GM23338 (cell line): Measurements from ENCODE around the gene C16orf74. TPM values are rescaled to one million over a fixed set of nuclear protein-coding genes. Genes with fewer than 3 reads are reported as not detected.

Source experiments
- ATAC-seq: fragments of 200-7000 bp; cut with Tn5 transposase; 3 replicates; pipeline ENCODE4 v1.9.1; 2020
- DNase-seq: peaks from one replicate; pipeline ENCODE4 v3.0.0-alpha.2; 2015; ENCODE audit warnings: low spot score
- H2AFZ ChIP-seq: fragments of 200-600 bp; sonication (generic); 2 replicates; pipeline ENCODE4 v1.8.0; 2016; ENCODE audit warnings: antibody characterized with exemption, mild to moderate bottlenecking, moderate library complexity
- H3F3A ChIP-seq: fragments of 200-600 bp; sonication (generic); replicated peaks from 2 replicates; pipeline ENCODE4 v1.8.0; 2017; ENCODE audit warnings: antibody characterized with exemption, mixed run types, low read depth
- H3K27ac ChIP-seq: fragments of 200-600 bp; sonication (generic); 2 replicates; pipeline ENCODE4 v1.6.1; 2016; ENCODE audit warnings: low read depth
- H3K27me3 ChIP-seq: fragments of 200-600 bp; sonication (generic); 2 replicates; pipeline ENCODE4 v1.8.0; 2016; ENCODE audit warnings: mild to moderate bottlenecking, mixed run types, moderate library complexity; ENCODE audit not compliant: insufficient read depth
- H3K36me3 ChIP-seq: fragments of 200-600 bp; sonication (generic); 2 replicates; pipeline ENCODE4 v1.8.0; 2016; ENCODE audit warnings: mild to moderate bottlenecking; ENCODE audit not compliant: insufficient read depth
- H3K4me1 ChIP-seq: fragments of 200-600 bp; sonication (generic); 2 replicates; pipeline ENCODE4 v1.8.0; 2016; ENCODE audit warnings: mild to moderate bottlenecking, moderate library complexity; ENCODE audit not compliant: insufficient read depth
- H3K4me2 ChIP-seq: fragments of 200-600 bp; sonication (generic); 2 replicates; pipeline ENCODE4 v1.7.1; 2017; ENCODE audit warnings: mixed run types
- H3K4me3 ChIP-seq: fragments of 200-600 bp; sonication (generic); 2 replicates; pipeline ENCODE4 v1.6.1; 2016; ENCODE audit warnings: mixed run types
- H3K79me2 ChIP-seq: fragments of 200-600 bp; sonication (generic); replicated peaks from 2 replicates; pipeline ENCODE4 v1.8.0; 2017; ENCODE audit warnings: mild to moderate bottlenecking; ENCODE audit not compliant: insufficient read depth
- H3K9me2 ChIP-seq: fragments of 200-600 bp; sonication (generic); 2 replicates; pipeline ENCODE4 v1.8.0; 2017; ENCODE audit not compliant: insufficient read depth
- H4K20me1 ChIP-seq: fragments of 200-600 bp; sonication (generic); replicated peaks from 2 replicates; pipeline ENCODE4 v1.8.0; 2017; ENCODE audit warnings: mild to moderate bottlenecking; ENCODE audit not compliant: insufficient read depth
- H3K27ac Mint-ChIP-seq: 2 replicates; pipeline ENCODE4 v1.8.0; 2020; ENCODE audit warnings: inconsistent platforms, mild to moderate bottlenecking, moderate library complexity, mixed read lengths
- H3K27me3 Mint-ChIP-seq: 3 replicates; pipeline ENCODE4 v1.8.0; 2022; ENCODE audit warnings: low read depth, mild to moderate bottlenecking, moderate library complexity, mixed read lengths, inconsistent platforms; ENCODE audit not compliant: insufficient read depth, poor library complexity
- H3K36me3 Mint-ChIP-seq: 3 replicates; pipeline ENCODE4 v1.8.0; 2021; ENCODE audit warnings: low read depth, mild to moderate bottlenecking, inconsistent platforms, moderate library complexity, mixed read lengths
- H3K4me1 Mint-ChIP-seq: 3 replicates; pipeline ENCODE4 v1.8.0; 2020; ENCODE audit warnings: mild to moderate bottlenecking, inconsistent platforms, mixed read lengths
- H3K4me3 Mint-ChIP-seq: 3 replicates; pipeline ENCODE4 v1.8.0; 2021; ENCODE audit warnings: moderate library complexity, mild to moderate bottlenecking, inconsistent platforms, mixed read lengths
- H3K9me3 Mint-ChIP-seq: 3 replicates; pipeline ENCODE4 v1.8.0; 2020; ENCODE audit warnings: moderate library complexity, mild to moderate bottlenecking, inconsistent platforms, mixed read lengths
- EZH2 ChIP-seq: fragments of 200-600 bp; sonication (generic); IDR thresholded peaks from one replicate; pipeline ENCODE4 v1.8.0; 2017; ENCODE audit warnings: antibody characterized with exemption, mild to moderate bottlenecking, low read depth; ENCODE audit not compliant: unreplicated experiment
- NANOG ChIP-seq: IDR thresholded peaks from 2 replicates; pipeline ENCODE4 v1.6.1; 2016; ENCODE audit warnings: antibody characterized with exemption, borderline replicate concordance
- POLR2AphosphoS5 ChIP-seq: IDR thresholded peaks from 2 replicates; pipeline ENCODE4 v1.6.1; 2016; ENCODE audit warnings: antibody characterized with exemption, low read depth
- ZNF114 ChIP-seq: fragments of 250-450 bp; sonication (Bioruptor Pico); IDR thresholded peaks from 2 replicates; pipeline ENCODE4 v1.5.0; 2020; ENCODE audit warnings: mild to moderate bottlenecking, moderate library complexity
- ZNF331 ChIP-seq: fragments of 250-450 bp; sonication (Bioruptor Pico); IDR thresholded peaks from 2 replicates; pipeline ENCODE4 v1.5.0; 2020; ENCODE audit warnings: low read depth, mild to moderate bottlenecking, moderate library complexity
- polyA plus RNA-seq: library from polyadenylated mRNA; unstranded; fragments of >200 nt; fragmentation: Nextera tagmentation; extraction: Ambion mirVana; gene quantifications from 2 replicates; pipeline ENCODE4 v1.2.1, GENCODE V29; 2016
- total RNA-seq: library from RNA; depleted of rRNA; stranded (reverse); fragments of >200 nt; shearing (Covaris generic); gene quantifications from 2 replicates; pipeline ENCODE4 v1.2.3, GENCODE V29; 2014
- TF ChIP-seq, protein P1 (sequence below): fragments of 250-450 bp; sonication (Bioruptor Pico); IDR thresholded peaks from 2 replicates; pipeline ENCODE4 v1.5.0; 2020; ENCODE audit warnings: mild to moderate bottlenecking, moderate library complexity
- TF ChIP-seq, protein P2 (sequence below), 2 experiments: fragments of 200-600 bp in 1 of 2; sonication (generic) in 1 of 2; conservative IDR thresholded peaks; 2 replicates each; pipeline versions ENCODE4 v1.5.1 to v1.6.1; 2016 to 2017; ENCODE audit warnings: antibody characterized with exemption in 2 of 2, low read depth in 2 of 2, mild to moderate bottlenecking in 2 of 2, moderate library complexity in 1 of 2
- TF ChIP-seq, protein P3 (sequence below): IDR thresholded peaks from one replicate; pipeline ENCODE4 v1.6.1; 2018; ENCODE audit warnings: antibody characterized with exemption; ENCODE audit not compliant: unreplicated experiment

Gene C16orf74
- total and polyA plus RNA-seq, 2 experiments from 2014 or later = 12.1 to 19.1 TPM

GRCh38 chr16:85677383-85677967 is 73.4 kb downstream of the C16orf74 start:
- H2AFZ ChIP-seq = no peak overlapping the region
- peaks cover 3% of the 10 kb centered on the region; the same call in 1 of the 3 replicates for H3K4me1 Mint-ChIP-seq
- peaks cover 33% of the 10 kb centered on the region for H4K20me1 ChIP-seq
- H3K79me2 ChIP-seq = no peaks in the 10 kb centered on the region
- no peak for DNase-seq
- peaks cover 35% of the 10 kb centered on the region for H3K36me3 ChIP-seq
- H3K27ac Mint-ChIP-seq = no peak overlapping the region; the same call in 1 of the 2 replicates
- H3K27ac ChIP-seq = peak overlapping the region; percentile 52; the same call in 1 of the 2 replicates
- TF ChIP-seq EZH2 = no peak
- TF ChIP-seq, protein P1, sequence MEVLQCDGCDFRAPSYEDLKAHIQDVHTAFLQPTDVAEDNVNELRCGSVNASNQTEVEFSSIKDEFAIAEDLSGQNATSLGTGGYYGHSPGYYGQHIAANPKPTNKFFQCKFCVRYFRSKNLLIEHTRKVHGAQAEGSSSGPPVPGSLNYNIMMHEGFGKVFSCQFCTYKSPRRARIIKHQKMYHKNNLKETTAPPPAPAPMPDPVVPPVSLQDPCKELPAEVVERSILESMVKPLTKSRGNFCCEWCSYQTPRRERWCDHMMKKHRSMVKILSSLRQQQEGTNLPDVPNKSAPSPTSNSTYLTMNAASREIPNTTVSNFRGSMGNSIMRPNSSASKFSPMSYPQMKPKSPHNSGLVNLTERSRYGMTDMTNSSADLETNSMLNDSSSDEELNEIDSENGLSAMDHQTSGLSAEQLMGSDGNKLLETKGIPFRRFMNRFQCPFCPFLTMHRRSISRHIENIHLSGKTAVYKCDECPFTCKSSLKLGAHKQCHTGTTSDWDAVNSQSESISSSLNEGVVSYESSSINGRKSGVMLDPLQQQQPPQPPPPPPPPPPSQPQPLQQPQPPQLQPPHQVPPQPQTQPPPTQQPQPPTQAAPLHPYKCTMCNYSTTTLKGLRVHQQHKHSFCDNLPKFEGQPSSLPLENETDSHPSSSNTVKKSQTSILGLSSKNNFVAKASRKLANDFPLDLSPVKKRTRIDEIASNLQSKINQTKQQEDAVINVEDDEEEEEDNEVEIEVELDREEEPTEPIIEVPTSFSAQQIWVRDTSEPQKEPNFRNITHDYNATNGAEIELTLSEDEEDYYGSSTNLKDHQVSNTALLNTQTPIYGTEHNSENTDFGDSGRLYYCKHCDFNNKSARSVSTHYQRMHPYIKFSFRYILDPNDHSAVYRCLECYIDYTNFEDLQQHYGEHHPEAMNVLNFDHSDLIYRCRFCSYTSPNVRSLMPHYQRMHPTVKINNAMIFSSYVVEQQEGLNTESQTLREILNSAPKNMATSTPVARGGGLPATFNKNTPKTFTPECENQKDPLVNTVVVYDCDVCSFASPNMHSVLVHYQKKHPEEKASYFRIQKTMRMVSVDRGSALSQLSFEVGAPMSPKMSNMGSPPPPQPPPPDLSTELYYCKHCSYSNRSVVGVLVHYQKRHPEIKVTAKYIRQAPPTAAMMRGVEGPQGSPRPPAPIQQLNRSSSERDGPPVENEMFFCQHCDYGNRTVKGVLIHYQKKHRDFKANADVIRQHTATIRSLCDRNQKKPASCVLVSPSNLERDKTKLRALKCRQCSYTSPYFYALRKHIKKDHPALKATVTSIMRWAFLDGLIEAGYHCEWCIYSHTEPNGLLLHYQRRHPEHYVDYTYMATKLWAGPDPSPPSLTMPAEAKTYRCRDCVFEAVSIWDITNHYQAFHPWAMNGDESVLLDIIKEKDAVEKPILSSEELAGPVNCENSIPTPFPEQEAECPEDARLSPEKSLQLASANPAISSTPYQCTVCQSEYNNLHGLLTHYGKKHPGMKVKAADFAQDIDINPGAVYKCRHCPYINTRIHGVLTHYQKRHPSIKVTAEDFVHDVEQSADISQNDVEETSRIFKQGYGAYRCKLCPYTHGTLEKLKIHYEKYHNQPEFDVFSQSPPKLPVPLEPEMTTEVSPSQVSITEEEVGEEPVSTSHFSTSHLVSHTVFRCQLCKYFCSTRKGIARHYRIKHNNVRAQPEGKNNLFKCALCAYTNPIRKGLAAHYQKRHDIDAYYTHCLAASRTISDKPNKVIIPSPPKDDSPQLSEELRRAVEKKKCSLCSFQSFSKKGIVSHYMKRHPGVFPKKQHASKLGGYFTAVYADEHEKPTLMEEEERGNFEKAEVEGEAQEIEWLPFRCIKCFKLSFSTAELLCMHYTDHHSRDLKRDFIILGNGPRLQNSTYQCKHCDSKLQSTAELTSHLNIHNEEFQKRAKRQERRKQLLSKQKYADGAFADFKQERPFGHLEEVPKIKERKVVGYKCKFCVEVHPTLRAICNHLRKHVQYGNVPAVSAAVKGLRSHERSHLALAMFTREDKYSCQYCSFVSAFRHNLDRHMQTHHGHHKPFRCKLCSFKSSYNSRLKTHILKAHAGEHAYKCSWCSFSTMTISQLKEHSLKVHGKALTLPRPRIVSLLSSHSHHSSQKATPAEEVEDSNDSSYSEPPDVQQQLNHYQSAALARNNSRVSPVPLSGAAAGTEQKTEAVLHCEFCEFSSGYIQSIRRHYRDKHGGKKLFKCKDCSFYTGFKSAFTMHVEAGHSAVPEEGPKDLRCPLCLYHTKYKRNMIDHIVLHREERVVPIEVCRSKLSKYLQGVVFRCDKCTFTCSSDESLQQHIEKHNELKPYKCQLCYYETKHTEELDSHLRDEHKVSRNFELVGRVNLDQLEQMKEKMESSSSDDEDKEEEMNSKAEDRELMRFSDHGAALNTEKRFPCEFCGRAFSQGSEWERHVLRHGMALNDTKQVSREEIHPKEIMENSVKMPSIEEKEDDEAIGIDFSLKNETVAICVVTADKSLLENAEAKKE (CRISPR knock-in tag) = no peak
- no peak for TF ChIP-seq ZNF331 (CRISPR knock-in tag)
- H3K36me3 Mint-ChIP-seq = peaks cover 85% of the 10 kb centered on the region
- H3K27me3 ChIP-seq = no peaks in the 10 kb centered on the region
- H3K4me1 ChIP-seq = no peaks in the 10 kb centered on the region
- peaks cover 8% of the 10 kb centered on the region for H3K27me3 Mint-ChIP-seq
- H3K4me3 ChIP-seq = no peak overlapping the region
- H3K9me2 ChIP-seq = no peaks in the 10 kb centered on the region
- H3K9me3 Mint-ChIP-seq = no peaks in the 10 kb centered on the region
- peaks cover 8% of the 10 kb centered on the region for H3F3A ChIP-seq
- no peak overlapping the region for H3K4me3 Mint-ChIP-seq
- no peak for ATAC-seq
- no peak overlapping the region for H3K4me2 ChIP-seq

GRCh38 chr16:85676466-85676865 is 74.4 kb downstream of the C16orf74 start:
- Histone ChIP-seq H3K27ac (no peak overlapping the region), H3K79me2 (no peaks in the 10 kb centered on the region), H3K27me3 (no peaks in the 10 kb centered on the region), H3K4me2 (no peak overlapping the region), H3K9me2 (no peaks in the 10 kb centered on the region), H3K36me3 (peaks cover 38% of the 10 kb centered on the region), H4K20me1 (peaks cover 33% of the 10 kb centered on the region), H3F3A (peaks cover 12% of the 10 kb centered on the region), H3K4me1 (no peaks in the 10 kb centered on the region), H3K4me3 (no peak overlapping the region), H2AFZ (no peak overlapping the region)
- Mint-ChIP-seq H3K4me1 (peaks cover 3% of the 10 kb centered on the region; the same call in 1 of the 3 replicates), H3K27me3 (peaks cover 8% of the 10 kb centered on the region), H3K4me3 (no peak overlapping the region), H3K36me3 (peaks cover 91% of the 10 kb centered on the region), H3K9me3 (no peaks in the 10 kb centered on the region), H3K27ac (no peak overlapping the region)
- no peak for DNase-seq
- ATAC-seq = no peak
- TF ChIP-seq NANOG = no peak
- TF ChIP-seq EZH2 = no peak
- TF ChIP-seq, protein P2, sequence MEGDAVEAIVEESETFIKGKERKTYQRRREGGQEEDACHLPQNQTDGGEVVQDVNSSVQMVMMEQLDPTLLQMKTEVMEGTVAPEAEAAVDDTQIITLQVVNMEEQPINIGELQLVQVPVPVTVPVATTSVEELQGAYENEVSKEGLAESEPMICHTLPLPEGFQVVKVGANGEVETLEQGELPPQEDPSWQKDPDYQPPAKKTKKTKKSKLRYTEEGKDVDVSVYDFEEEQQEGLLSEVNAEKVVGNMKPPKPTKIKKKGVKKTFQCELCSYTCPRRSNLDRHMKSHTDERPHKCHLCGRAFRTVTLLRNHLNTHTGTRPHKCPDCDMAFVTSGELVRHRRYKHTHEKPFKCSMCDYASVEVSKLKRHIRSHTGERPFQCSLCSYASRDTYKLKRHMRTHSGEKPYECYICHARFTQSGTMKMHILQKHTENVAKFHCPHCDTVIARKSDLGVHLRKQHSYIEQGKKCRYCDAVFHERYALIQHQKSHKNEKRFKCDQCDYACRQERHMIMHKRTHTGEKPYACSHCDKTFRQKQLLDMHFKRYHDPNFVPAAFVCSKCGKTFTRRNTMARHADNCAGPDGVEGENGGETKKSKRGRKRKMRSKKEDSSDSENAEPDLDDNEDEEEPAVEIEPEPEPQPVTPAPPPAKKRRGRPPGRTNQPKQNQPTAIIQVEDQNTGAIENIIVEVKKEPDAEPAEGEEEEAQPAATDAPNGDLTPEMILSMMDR (conservative IDR thresholded peaks at IDR 0.05; ENCODE audit: low read depth in 2 of 2) = no peak
- TF ChIP-seq ZNF114 = no peak
- no peak for TF ChIP-seq POLR2AphosphoS5
- TF ChIP-seq, protein P3, sequence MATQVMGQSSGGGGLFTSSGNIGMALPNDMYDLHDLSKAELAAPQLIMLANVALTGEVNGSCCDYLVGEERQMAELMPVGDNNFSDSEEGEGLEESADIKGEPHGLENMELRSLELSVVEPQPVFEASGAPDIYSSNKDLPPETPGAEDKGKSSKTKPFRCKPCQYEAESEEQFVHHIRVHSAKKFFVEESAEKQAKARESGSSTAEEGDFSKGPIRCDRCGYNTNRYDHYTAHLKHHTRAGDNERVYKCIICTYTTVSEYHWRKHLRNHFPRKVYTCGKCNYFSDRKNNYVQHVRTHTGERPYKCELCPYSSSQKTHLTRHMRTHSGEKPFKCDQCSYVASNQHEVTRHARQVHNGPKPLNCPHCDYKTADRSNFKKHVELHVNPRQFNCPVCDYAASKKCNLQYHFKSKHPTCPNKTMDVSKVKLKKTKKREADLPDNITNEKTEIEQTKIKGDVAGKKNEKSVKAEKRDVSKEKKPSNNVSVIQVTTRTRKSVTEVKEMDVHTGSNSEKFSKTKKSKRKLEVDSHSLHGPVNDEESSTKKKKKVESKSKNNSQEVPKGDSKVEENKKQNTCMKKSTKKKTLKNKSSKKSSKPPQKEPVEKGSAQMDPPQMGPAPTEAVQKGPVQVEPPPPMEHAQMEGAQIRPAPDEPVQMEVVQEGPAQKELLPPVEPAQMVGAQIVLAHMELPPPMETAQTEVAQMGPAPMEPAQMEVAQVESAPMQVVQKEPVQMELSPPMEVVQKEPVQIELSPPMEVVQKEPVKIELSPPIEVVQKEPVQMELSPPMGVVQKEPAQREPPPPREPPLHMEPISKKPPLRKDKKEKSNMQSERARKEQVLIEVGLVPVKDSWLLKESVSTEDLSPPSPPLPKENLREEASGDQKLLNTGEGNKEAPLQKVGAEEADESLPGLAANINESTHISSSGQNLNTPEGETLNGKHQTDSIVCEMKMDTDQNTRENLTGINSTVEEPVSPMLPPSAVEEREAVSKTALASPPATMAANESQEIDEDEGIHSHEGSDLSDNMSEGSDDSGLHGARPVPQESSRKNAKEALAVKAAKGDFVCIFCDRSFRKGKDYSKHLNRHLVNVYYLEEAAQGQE = no peak
